Large intestine (tissue), 12 donors: Measurements from ENCODE around the gene SPACDR. TPM values are rescaled to one million over a fixed set of nuclear protein-coding genes. Genes with fewer than 3 reads are reported as not detected.
A peak's percentile ranks its signal among the peaks of the same experiment; 100 is the strongest.
"Not testable (repeated sequence)": the region's sequence is repeated elsewhere in the genome, so short reads cannot be mapped to it uniquely, and the experiment has no call there.

ENCODE experiments used
- DNase-seq, 2 donors: peaks; one replicate each; pipeline versions ENCODE4 v3.0.0 to v3.0.0-alpha.2; 2013
- H3K27ac ChIP-seq: one replicate; pipeline ENCODE4 v1.5.1; 2013; ENCODE audit warnings: low read length
- H3K27me3 ChIP-seq: 2 replicates; pipeline ENCODE4 v1.6.1; 2013; ENCODE audit warnings: low read length; ENCODE audit not compliant: control insufficient read depth, insufficient read depth
- H3K36me3 ChIP-seq: 2 replicates; pipeline ENCODE4 v1.6.1; 2013; ENCODE audit warnings: low read length; ENCODE audit not compliant: control insufficient read depth, insufficient read depth
- H3K4me1 ChIP-seq: one replicate; pipeline ENCODE4 v1.6.1; 2013; ENCODE audit warnings: low read length; ENCODE audit not compliant: control insufficient read depth, insufficient read depth
- H3K4me3 ChIP-seq: one replicate; pipeline ENCODE4 v1.5.1; 2013; ENCODE audit warnings: low read length
- H3K9me3 ChIP-seq: one replicate; pipeline ENCODE4 v1.6.1; 2013; ENCODE audit warnings: mild to moderate bottlenecking, low read depth, low read length, moderate library complexity; ENCODE audit not compliant: control insufficient read depth
- whole genome bisulfite sequencing: methylation state at CpG from one replicate; pipeline ENCODE4 v1.1.5; 2013; ENCODE audit warnings: low lambda C conversion rate; ENCODE audit not compliant: insufficient coverage; 5-methylcytosine and 5-hydroxymethylcytosine counted together
- long read RNA-seq, 11 donors: transcript quantifications; one replicate each; lab custom pipeline, GENCODE V29; 2026
- polyA plus RNA-seq: library from polyadenylated mRNA; unstranded; fragments of 120-200 nt; gene quantifications from one replicate; pipeline ENCODE4 v1.2.1, GENCODE V29; 2013

The SPACDR gene
- 1.4 TPM for polyA plus RNA-seq
- long read RNA-seq, donor 1: 0 reads
- long read RNA-seq, donor 2: 0 reads
- long read RNA-seq, donor 3: 0 reads
- long read RNA-seq, donor 4: 0 reads
- long read RNA-seq, donor 5: 0 reads
- long read RNA-seq, donor 6: 0 reads
- long read RNA-seq, donor 7, partial matches to known transcripts: 0 of 1 reads
- long read RNA-seq, donor 7, other reads (novel, unspliced or antisense): 0 of 1 reads
- long read RNA-seq, donor 8: 0 reads
- long read RNA-seq, donor 9: 0 reads
- long read RNA-seq, donor 10: 0 reads
- long read RNA-seq, donor 11, partial matches to known transcripts: 0 of 1 reads
- long read RNA-seq, donor 11, other reads (novel, unspliced or antisense): 0 of 1 reads

GRCh38 chr7:100464210-100464660 is at the start of gene SPACDR:
TSS of gene SPACDR (minus strand) at chr7:100464260. CDS start at chr7:100464025, 235 bp downstream.
- Histone ChIP-seq H3K27ac (no peak within 1 kb of the TSS), H3K4me3 (no peak within 1 kb of the TSS), H3K9me3 (peaks cover 4% of the 10 kb centered on the region), H3K4me1 (peaks cover 5% of the 10 kb centered on the region), H3K27me3 (no peaks in the 10 kb centered on the region), H3K36me3 (peaks cover 21% of the 10 kb centered on the region)
- DNase-seq: no peak
- WGBS: no CpG with 5 or more reads among the region's 7 CpGs

DNA sequence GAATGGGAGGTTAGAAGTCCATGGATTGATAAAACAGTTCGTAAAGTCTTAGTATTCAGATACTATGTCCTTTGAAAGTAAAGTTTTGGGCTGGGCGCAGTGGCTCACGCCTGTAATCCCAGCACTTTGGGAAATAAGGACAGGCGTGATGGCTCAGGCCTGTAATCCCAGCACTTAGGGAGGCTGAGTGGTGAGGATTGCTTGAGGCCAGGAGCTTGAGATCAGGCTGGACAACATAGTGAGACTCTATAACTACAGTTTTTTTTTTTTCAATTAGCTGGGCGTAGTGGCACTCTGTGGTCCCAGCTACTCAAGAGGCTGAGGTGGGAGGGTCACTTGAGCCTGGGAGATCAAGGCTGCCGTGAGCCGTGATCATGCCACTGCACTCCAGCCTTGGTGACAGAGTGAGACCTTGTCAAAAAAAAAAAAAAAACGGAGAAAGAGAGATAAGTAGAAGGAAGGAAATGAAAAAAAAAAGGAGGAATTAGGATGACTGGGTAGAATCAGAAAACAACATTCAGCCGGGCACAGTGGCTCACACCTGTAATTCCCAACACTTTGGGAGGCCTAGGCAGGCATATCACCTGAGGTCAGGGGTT is 49.3 kb upstream of the SPACDR start:
- H3K9me3 ChIP-seq: no peaks in the 10 kb centered on the region
- DNase-seq: no peak
- 61% methylated on average over 3 of the region's 9 CpGs for WGBS
- no peaks in the 10 kb centered on the region for H3K27me3 ChIP-seq
- H3K4me3 ChIP-seq: no peak overlapping the region
- H3K36me3 ChIP-seq: no peaks in the 10 kb centered on the region
- no peak overlapping the region for H3K27ac ChIP-seq
- no peaks in the 10 kb centered on the region for H3K4me1 ChIP-seq

DNA sequence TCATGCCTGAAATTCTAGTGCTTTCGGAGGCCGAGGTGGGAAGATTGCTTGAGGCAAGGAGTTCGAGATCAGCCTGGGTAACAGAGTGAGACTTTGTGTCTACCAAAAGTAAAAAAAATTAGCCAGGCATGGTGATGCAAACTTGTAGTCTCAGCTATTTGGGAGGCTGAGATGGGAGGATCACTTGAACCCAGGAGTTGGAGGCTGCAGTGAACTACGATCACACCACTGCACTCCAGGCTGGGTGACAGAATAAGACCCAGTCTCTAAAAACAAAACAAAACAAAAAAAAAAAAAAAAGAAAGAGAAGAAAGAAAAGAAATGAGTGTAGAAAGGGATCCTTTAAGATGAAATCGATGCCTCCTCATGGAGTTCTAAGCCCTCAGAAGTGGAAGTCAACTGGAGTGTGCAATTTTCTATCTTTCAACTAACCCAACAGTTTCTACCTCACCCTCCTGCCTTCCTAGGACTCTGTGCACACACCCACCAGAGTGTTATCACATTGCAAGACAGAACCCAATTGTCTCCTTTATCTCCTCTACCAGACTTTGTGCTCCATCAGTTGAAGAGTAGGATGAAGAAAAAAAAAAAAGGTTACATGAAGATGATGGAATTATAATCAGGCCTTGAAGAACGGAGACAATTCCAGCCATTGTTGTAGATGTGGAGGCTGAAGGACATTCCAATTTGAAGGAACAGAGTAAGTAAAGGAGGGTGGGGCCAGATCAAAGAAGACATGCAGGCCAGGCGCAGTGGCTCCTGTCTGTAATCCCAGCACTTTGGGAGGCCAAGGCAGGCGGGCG is 46.6 kb upstream of the SPACDR start:
- Histone ChIP-seq H3K9me3 (no peaks in the 10 kb centered on the region), H3K36me3 (no peaks in the 10 kb centered on the region), H3K4me1 (no peaks in the 10 kb centered on the region), H3K27me3 (no peaks in the 10 kb centered on the region), H3K4me3 (no peak overlapping the region), H3K27ac (no peak overlapping the region)
- 100% methylated on average over 1 of the region's 9 CpGs for WGBS
- DNase-seq: peak in 1 of 2 donors; percentile 50

DNA sequence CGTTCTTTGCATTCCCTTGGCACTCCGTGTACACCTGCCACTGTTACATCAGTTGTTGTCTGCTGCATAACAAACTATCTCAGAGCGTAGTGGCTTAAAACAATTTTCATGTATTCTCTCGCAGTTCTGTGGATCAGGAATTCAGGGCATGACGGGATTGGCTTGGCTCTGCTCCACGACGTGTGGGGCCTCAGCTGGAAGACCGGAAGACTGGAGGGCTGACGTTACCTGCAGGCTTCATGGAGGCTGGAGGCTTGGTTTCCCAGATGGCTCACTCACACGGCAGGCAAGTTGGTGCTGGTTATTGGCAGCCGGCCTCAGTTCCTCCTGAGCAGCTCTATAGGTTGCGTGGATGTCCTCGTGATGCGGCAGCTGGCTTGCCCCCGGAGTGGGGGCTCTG is 45.2 kb upstream of the SPACDR start:
- Histone ChIP-seq H3K4me1 (no peaks in the 10 kb centered on the region), H3K9me3 (no peaks in the 10 kb centered on the region), H3K4me3 (no peak overlapping the region), H3K36me3 (no peaks in the 10 kb centered on the region), H3K27me3 (no peaks in the 10 kb centered on the region), H3K27ac (no peak overlapping the region)
- DNase-seq: no peak
- WGBS: 83% methylated on average over 3 of the region's 15 CpGs

- no peaks in the 10 kb centered on the region for H3K4me1 ChIP-seq
- no peak overlapping the region for H3K4me3 ChIP-seq
- H3K36me3 ChIP-seq: no peaks in the 10 kb centered on the region
- WGBS: no CpG with 5 or more reads among the region's 8 CpGs
- no peak for DNase-seq
- no peaks in the 10 kb centered on the region for H3K9me3 ChIP-seq
- H3K27me3 ChIP-seq: no peaks in the 10 kb centered on the region
- H3K27ac ChIP-seq: no peak overlapping the region
Observed at GRCh38 chr7:100506356-100506923, 42.4 kb upstream of the SPACDR start.

- no peak for DNase-seq
- Histone ChIP-seq H3K36me3 (no peaks in the 10 kb centered on the region), H3K4me1 (no peaks in the 10 kb centered on the region), H3K4me3 (no peak overlapping the region), H3K27me3 (no peaks in the 10 kb centered on the region), H3K9me3 (no peaks in the 10 kb centered on the region), H3K27ac (no peak overlapping the region)
- no CpG with 5 or more reads among the region's 9 CpGs for WGBS
Observed at GRCh38 chr7:100504887-100505611, 41.0 kb upstream of the SPACDR start.

- not testable (repeated sequence) for DNase-seq, H3K9me3 ChIP-seq, H3K4me3 ChIP-seq, H3K27me3 ChIP-seq, H3K4me1 ChIP-seq, H3K27ac ChIP-seq, H3K36me3 ChIP-seq
- no CpG with 5 or more reads among the region's 3 CpGs for WGBS
Observed at GRCh38 chr7:100504031-100504430, 40.0 kb upstream of the SPACDR start.

GRCh38 chr7:100500743-100501142 is 36.7 kb upstream of the SPACDR start:
- WGBS: 100% methylated on average over 1 of the region's 2 CpGs
- H3K27ac ChIP-seq, H3K9me3 ChIP-seq, H3K27me3 ChIP-seq, DNase-seq, H3K36me3 ChIP-seq, H3K4me3 ChIP-seq, H3K4me1 ChIP-seq: not testable (repeated sequence)

DNA sequence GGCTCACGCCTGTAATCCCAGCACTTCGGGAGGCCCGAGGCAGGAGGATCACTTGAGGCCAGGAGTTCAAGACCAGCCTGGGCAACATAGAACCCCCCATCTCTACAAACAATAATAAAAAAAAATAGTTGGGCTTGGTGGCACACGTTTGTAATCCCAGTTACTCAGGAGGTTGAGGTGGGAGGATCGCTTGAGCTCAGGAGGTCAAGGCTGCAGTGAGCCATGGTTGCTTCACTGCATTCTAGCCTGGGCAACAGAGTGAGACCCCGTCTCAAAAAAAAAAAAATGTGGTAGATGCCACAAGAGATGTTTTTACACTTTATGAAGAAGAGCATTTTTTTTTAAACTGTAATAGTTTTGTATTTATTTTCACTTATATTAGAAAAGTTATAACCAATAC is 32.4 kb upstream of the SPACDR start:
- Histone ChIP-seq H3K4me1 (peaks cover 3% of the 10 kb centered on the region), H3K9me3 (no peaks in the 10 kb centered on the region), H3K27ac (no peak overlapping the region), H3K4me3 (no peak overlapping the region), H3K27me3 (peaks cover 3% of the 10 kb centered on the region), H3K36me3 (no peaks in the 10 kb centered on the region)
- no CpG with 5 or more reads among the region's 6 CpGs for WGBS
- DNase-seq: no peak
